HG02943 (cell line): ENCODE measurements around the gene SUOX.
"Not testable (repeated sequence)": the region's sequence is repeated elsewhere in the genome, so short reads cannot be mapped to it uniquely, and the experiment has no call there.

Experiments
- ATAC-seq: cut with Tn5 transposase; IDR thresholded peaks from one replicate; pipeline ENCODE4 v1.9.1; 2021; ENCODE audit warnings: mild to moderate bottlenecking, low read depth, moderate library complexity; ENCODE audit not compliant: unreplicated experiment

SUOX gene

GRCh38 chr12:56017181-56017580, 20.1 kb downstream of the SUOX start:
- ATAC-seq, result no peak

- no peak for ATAC-seq
These were observed 21.3 kb downstream of the SUOX start for GRCh38 chr12:56018356-56018755.

- no peak for ATAC-seq
These were observed 23.5 kb downstream of the SUOX start, which contains the start of gene IKZF4 for GRCh38 chr12:56020423-56021184. Gene IKZF4 (plus strand): TSS chr12:56021043. CDS start chr12:56021494, 451 bp downstream.

- ATAC-seq, result no peak
These were observed 24.9 kb downstream of the SUOX start for GRCh38 chr12:56021889-56022497.

GRCh38 chr12:56028511-56029165, 31.6 kb downstream of the SUOX start:
- ATAC-seq, result no peak

- no peak for ATAC-seq
These were observed 32.1 kb downstream of the SUOX start for GRCh38 chr12:56029166-56029519.

- ATAC-seq, result no peak
These were observed 32.7 kb downstream of the SUOX start for GRCh38 chr12:56029666-56030293.

GRCh38 chr12:56031987-56032386, 34.9 kb downstream of the SUOX start:
- no peak for ATAC-seq

- ATAC-seq, result no peak
These were observed 37.7 kb downstream of the SUOX start for GRCh38 chr12:56034586-56035332.

GRCh38 chr12:56037161-56037560, 40.1 kb downstream of the SUOX start:
- ATAC-seq, result no peak

GRCh38 chr12:56038022-56038655, 41.1 kb downstream of the SUOX start:
- no peak for ATAC-seq

GRCh38 chr12:56040151-56040550, 43.1 kb downstream of the SUOX start:
- ATAC-seq, result no peak

- no peak for ATAC-seq
These were observed 44.0 kb downstream of the SUOX start for GRCh38 chr12:56040963-56041551.

- ATAC-seq, result peak; percentile 95
These were observed 44.7 kb downstream of the SUOX start, which contains the start of gene RPS26 for GRCh38 chr12:56041552-56042429. Gene RPS26 (plus strand): TSS chr12:56041918. CDS start chr12:56042167, 249 bp downstream.

GRCh38 chr12:56042430-56042813, 45.3 kb downstream of the SUOX start:
- ATAC-seq, result not testable (repeated sequence)

GRCh38 chr12:56042843-56043242, 45.8 kb downstream of the SUOX start:
- no peak for ATAC-seq

GRCh38 chr12:56046027-56046780, 49.1 kb downstream of the SUOX start:
- ATAC-seq, result no peak

GRCh38 chr12:56053407-56053893, 56.4 kb downstream of the SUOX start:
- no peak for ATAC-seq
